Measurements from ENCODE around the gene SRCIN1.

SRCIN1 gene

GRCh38 chr17:38603786-38604478 lies 1.8 kb downstream of the SRCIN1 start:
- Histone ChIP-seq H3K27me3 (peaks cover 43 to 100% (median 70%) of the 10 kb centered on the region in 11 experiments), H3K9me3 (replicated peaks in 1 of 11) (no peaks in the 10 kb centered on the region), H3K9ac (no peak overlapping the region; a peak in 1 of 22 replicates), H3K36me3 (no peaks in the 10 kb centered on the region), H3K4me3 (no peak overlapping the region), H3K4me1 (peaks cover 13 to 57% (median 39%) of the 10 kb centered on the region in 10 experiments; a peak in 19 of 20 replicates), H3K27ac (no peak overlapping the region), H3K4me2 (peak overlapping the region in 3 of 11 experiments; percentile 21 to 79 (median 53); a peak in 1 of 22 replicates), H4K20me1 (peaks cover 0 to 79% (median 8%) of the 10 kb centered on the region in 11 experiments; a peak in 13 of 22 replicates)
- TF ChIP-seq Cebpa-rat (IDR thresholded peaks at IDR 0.05): no peak

DNA sequence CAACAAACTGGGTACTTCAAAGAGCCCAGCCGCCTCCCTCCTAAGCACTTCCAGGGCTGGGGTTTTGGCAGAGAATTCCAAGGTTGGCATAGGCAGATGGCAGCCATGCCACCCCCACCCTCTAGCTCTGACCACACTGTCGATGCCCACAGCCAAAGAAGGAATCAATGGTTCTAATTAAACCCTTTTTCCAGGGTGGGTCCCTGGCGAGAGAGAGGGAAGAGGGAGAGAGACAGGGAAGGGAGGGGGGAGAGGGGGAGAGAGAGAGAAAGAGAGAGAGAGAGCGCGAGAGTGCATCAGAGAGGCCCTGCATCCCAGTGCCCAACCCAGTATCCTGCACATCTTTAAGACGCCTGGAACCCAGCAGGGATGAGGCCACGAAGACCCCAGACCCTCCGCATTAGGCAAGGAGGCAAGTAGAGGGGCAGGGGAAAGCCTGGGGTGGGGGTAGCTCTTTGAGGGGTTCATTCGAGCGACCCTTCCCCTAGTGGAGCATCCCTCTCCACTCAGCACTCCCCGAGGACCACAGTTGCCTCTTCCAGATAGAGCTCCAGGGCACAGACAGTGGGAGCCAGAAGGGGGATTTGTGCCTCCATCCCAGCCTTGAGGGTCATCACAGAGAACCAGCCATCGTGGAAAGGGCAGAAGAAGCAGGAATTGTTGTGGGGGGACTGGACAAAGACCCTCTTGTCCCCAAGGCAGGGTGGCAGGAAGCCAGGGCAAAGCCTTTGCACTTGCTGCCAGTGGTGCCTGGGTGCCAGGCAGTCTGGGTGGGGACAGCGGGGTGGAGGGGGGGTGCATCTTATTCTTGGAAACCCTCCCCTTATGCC lies 2.6 kb downstream of the SRCIN1 start:
- TF ChIP-seq Cebpa-rat (IDR thresholded peaks at IDR 0.05): no peak
- Histone ChIP-seq H3K27ac (no peak overlapping the region), H3K4me1 (peaks cover 13 to 62% (median 41%) of the 10 kb centered on the region in 10 experiments; a peak in 19 of 20 replicates), H4K20me1 (peaks cover 0 to 81% (median 8%) of the 10 kb centered on the region in 11 experiments; a peak in 13 of 22 replicates), H3K4me3 (no peak overlapping the region), H3K9me3 (replicated peaks in 1 of 11) (no peaks in the 10 kb centered on the region), H3K4me2 (peak overlapping the region in 8 of 11 experiments; percentile 53 to 84 (median 66); a peak in 16 of 22 replicates), H3K27me3 (peaks cover 43 to 100% (median 65%) of the 10 kb centered on the region in 11 experiments), H3K9ac (no peak overlapping the region; a peak in 1 of 22 replicates), H3K36me3 (no peaks in the 10 kb centered on the region)

- Histone ChIP-seq H3K4me2 (peak overlapping the region; percentile 28 to 84 (median 61); a peak in 19 of 22 replicates), H3K27ac (no peak overlapping the region), H3K9me3 (replicated peaks in 1 of 11) (no peaks in the 10 kb centered on the region), H3K4me3 (no peak overlapping the region), H4K20me1 (peaks cover 0 to 82% (median 8%) of the 10 kb centered on the region in 11 experiments; a peak in 13 of 22 replicates), H3K9ac (peak overlapping the region in 2 of 11 experiments; percentile 0 to 29; a peak in 2 of 22 replicates), H3K4me1 (peaks cover 13 to 66% (median 46%) of the 10 kb centered on the region in 10 experiments; a peak in 19 of 20 replicates), H3K36me3 (no peaks in the 10 kb centered on the region), H3K27me3 (peaks cover 38 to 100% (median 58%) of the 10 kb centered on the region in 11 experiments)
- TF ChIP-seq Cebpa-rat (IDR thresholded peaks at IDR 0.05): no peak
Observed at GRCh38 chr17:38602453-38602852, 3.3 kb downstream of the SRCIN1 start.

GRCh38 chr17:38601539-38602351 lies 4.0 kb downstream of the SRCIN1 start:
- H3K27me3 ChIP-seq: peaks cover 31 to 100% (median 51%) of the 10 kb centered on the region in 11 experiments

DNA sequence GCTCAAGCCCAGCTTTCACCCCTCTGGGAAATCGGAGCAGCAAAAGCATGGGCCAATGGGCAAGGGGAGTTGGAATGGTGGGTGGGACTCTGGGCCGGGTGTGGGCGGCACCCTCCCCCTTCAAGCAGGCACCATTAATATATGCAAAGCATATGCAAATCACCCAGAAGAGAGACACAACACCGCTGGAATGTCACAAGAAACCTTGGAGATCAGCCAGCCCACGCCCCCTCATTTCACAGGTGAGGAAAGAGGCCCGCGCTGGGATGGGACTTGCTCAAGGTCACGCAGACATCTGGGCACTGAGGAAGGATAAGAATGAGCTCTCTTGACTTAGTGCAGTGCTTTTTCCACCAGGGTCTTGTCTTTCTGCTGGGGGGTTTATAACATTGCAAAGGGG lies 4.8 kb downstream of the SRCIN1 start:
- peak overlapping the region in 8 of 11 experiments; percentile 53 to 84 (median 66); a peak in 14 of 22 replicates for H3K4me2 ChIP-seq
- H3K4me3 ChIP-seq: no peak overlapping the region
- H3K36me3 ChIP-seq: no peaks in the 10 kb centered on the region
- H3K9ac ChIP-seq: no peak overlapping the region
- H3K9me3 ChIP-seq (replicated peaks in 1 of 11): no peaks in the 10 kb centered on the region
- H4K20me1 ChIP-seq: peaks cover 0 to 91% (median 8%) of the 10 kb centered on the region in 11 experiments; a peak in 13 of 22 replicates
- H3K27me3 ChIP-seq: peaks cover 24 to 100% (median 43%) of the 10 kb centered on the region in 11 experiments
- H3K4me1 ChIP-seq: peaks cover 17 to 67% (median 41%) of the 10 kb centered on the region in 10 experiments; a peak in 19 of 20 replicates
- TF ChIP-seq Cebpa-rat (IDR thresholded peaks at IDR 0.05): no peak
- H3K27ac ChIP-seq: no peak overlapping the region

More at GRCh38 chr17:38601539-38602351, 4.0 kb downstream of the SRCIN1 start:
- H3K4me3 ChIP-seq: no peak overlapping the region
- H3K4me2 ChIP-seq: peak overlapping the region; percentile 28 to 84 (median 61); a peak in 21 of 22 replicates
- TF ChIP-seq Cebpa-rat (IDR thresholded peaks at IDR 0.05): no peak
- H3K27ac ChIP-seq: no peak overlapping the region
- peak overlapping the region in 2 of 11 experiments; percentile 0 to 29; a peak in 3 of 22 replicates for H3K9ac ChIP-seq
- no peaks in the 10 kb centered on the region for H3K9me3 ChIP-seq (replicated peaks in 1 of 11)
- no peaks in the 10 kb centered on the region for H3K36me3 ChIP-seq
- H4K20me1 ChIP-seq: peaks cover 0 to 83% (median 8%) of the 10 kb centered on the region in 11 experiments; a peak in 13 of 22 replicates
- peaks cover 14 to 64% (median 44%) of the 10 kb centered on the region in 10 experiments; a peak in 19 of 20 replicates for H3K4me1 ChIP-seq

DNA sequence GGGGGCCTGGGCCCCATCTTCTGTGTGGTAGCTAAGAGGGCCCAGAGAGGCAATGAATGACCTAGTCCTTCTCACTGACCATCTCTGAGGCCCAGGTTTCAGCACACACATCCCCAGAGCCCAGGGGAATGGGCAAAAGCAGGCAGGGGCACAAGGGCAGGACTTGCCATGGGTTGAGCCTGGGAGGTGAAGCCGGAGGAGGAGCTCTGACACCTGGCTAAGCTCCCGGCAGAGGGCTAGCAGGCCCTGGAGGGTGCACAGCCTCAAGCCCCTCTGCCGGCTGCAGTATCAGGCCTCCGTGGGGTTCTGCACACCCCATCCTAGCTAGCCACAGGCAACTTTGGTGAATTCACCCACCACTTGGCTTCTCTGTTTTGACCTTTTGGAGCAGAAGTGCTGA lies 5.3 kb downstream of the SRCIN1 start:
- Histone ChIP-seq H4K20me1 (peaks cover 0 to 96% (median 8%) of the 10 kb centered on the region in 11 experiments; a peak in 13 of 22 replicates), H3K4me2 (peak overlapping the region in 7 of 11 experiments; percentile 25 to 84 (median 61); a peak in 9 of 22 replicates), H3K27me3 (peaks cover 20 to 100% (median 39%) of the 10 kb centered on the region in 11 experiments), H3K4me1 (peaks cover 17 to 69% (median 43%) of the 10 kb centered on the region in 10 experiments; a peak in 19 of 20 replicates), H3K9ac (no peak overlapping the region), H3K4me3 (no peak overlapping the region), H3K36me3 (no peaks in the 10 kb centered on the region), H3K27ac (no peak overlapping the region), H3K9me3 (replicated peaks in 1 of 11) (no peaks in the 10 kb centered on the region)
- TF ChIP-seq Cebpa-rat (IDR thresholded peaks at IDR 0.05): no peak

DNA sequence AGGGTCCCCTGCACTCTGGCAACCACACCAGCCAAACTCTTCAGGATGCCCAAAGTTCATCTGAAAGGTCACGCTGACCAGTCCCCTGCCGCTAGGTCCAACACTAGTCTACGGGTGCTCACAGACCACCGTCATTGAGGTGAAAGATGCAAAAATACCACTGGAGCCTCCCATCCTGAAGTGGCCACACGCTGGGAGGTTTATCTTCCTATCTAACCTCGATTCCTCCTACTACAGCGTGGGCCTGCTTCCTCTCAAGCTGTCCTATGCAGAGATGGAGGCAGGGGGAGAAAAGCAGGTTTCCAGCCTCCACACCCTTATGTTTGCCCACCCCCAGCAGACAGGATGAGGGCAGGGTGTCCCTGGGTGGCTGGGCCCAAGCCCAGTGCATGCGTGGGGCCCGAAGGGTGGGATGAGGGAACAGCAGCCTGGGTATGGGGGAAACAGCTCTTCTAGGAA lies 6.3 kb downstream of the SRCIN1 start:
- Histone ChIP-seq H3K4me1 (peaks cover 17 to 79% (median 53%) of the 10 kb centered on the region in 10 experiments; a peak in 19 of 20 replicates), H3K9me3 (replicated peaks in 1 of 11) (no peaks in the 10 kb centered on the region), H3K27ac (no peak overlapping the region), H3K4me3 (no peak overlapping the region), H3K4me2 (no peak overlapping the region), H3K36me3 (no peaks in the 10 kb centered on the region), H4K20me1 (peaks cover 0 to 99% (median 8%) of the 10 kb centered on the region in 11 experiments; a peak in 13 of 22 replicates), H3K9ac (no peak overlapping the region; a peak in 1 of 22 replicates), H3K27me3 (peaks cover 10 to 100% (median 29%) of the 10 kb centered on the region in 11 experiments)
- TF ChIP-seq Cebpa-rat (IDR thresholded peaks at IDR 0.05): no peak

DNA sequence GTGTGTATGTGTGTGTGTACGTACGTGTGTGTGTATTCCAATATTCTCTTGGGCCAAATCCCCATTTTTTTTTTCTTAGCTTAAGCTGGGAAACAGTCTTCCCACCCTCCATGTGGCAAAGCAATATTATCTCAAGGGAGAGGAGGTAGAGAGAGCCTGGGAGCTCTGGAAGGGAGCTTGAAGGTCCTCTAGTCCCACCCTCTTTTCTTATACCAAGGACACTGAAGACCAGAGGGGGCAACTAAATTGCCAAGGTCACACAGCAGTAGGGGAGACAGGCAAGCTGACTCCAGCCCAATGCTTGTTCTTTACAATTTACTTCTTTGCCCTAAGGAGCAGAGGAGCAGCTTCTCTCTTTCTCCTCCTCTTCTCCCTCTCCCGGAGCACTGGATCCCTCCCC lies 6.8 kb downstream of the SRCIN1 start:
- no peak overlapping the region for H3K9ac ChIP-seq
- no peak overlapping the region for H3K4me3 ChIP-seq
- no peak overlapping the region for H3K27ac ChIP-seq
- H3K36me3 ChIP-seq: no peaks in the 10 kb centered on the region
- H3K4me2 ChIP-seq: 0 out of 22 replicates have a peak overlapping the region, but pooled peaks of 1 of the 11 experiments have one; percentile 10
- TF ChIP-seq Cebpa-rat (IDR thresholded peaks at IDR 0.05): no peak
- peaks cover 17 to 82% (median 55%) of the 10 kb centered on the region in 10 experiments; a peak in 19 of 20 replicates for H3K4me1 ChIP-seq
- H4K20me1 ChIP-seq: peaks cover 0 to 99% (median 5%) of the 10 kb centered on the region in 11 experiments; a peak in 12 of 22 replicates
- peaks cover 6 to 100% (median 29%) of the 10 kb centered on the region in 11 experiments for H3K27me3 ChIP-seq
- no peaks in the 10 kb centered on the region for H3K9me3 ChIP-seq (replicated peaks in 1 of 11)

Measured in BLaER1 treated with 17β-estradiol and CSF1 and Interleukin-3, amounts not matched to agents 10 nM and 100 nM (cell line).